K562 (cell line): ENCODE data around the gene MMAB. TPM values are rescaled to one million over a fixed set of nuclear protein-coding genes. Genes with fewer than 3 reads are reported as not detected.

ENCODE experiments used
- ARNT ChIP-seq, 2 experiments: fragments of 450-650 bp; IDR thresholded peaks; 2 replicates each; pipeline ENCODE4 v1.6.1; 2016; ENCODE audit warnings: mild to moderate bottlenecking in 1 of 2
- CBFB ChIP-seq: sonication (generic); formaldehyde crosslinking; IDR thresholded peaks from 2 replicates; pipeline ENCODE4 v1.4.0; 2020; ENCODE audit warnings: mild to moderate bottlenecking, missing genetic modification reagents
- CEBPG ChIP-seq, 3 experiments: fragments of 200-800 bp in 1 of 3; sonication (Bioruptor generic) in 1 of 3; sonication (generic) in 1 of 3; formaldehyde crosslinking in 1 of 3; IDR thresholded peaks in 2 of 3; conservative IDR thresholded peaks in 1 of 3; 2 replicates each; pipeline versions ENCODE4 v1.6.1 to v1.8.0; 2016 to 2022; ENCODE audit warnings: missing compliant biosample characterization in 2 of 3, missing genetic modification characterization in 2 of 3, mild to moderate bottlenecking in 1 of 3, missing genetic modification reagents in 1 of 3
- ELF4 ChIP-seq: fragments of 450-650 bp; formaldehyde crosslinking; IDR thresholded peaks from 2 replicates; pipeline ENCODE4 v1.4.0; 2022; ENCODE audit warnings: missing genetic modification characterization
- ETS2 ChIP-seq: IDR thresholded peaks from 2 replicates; pipeline ENCODE4 v1.6.1; 2016; ENCODE audit warnings: borderline replicate concordance, missing genetic modification characterization, mild to moderate bottlenecking, moderate library complexity, missing compliant biosample characterization; ENCODE audit not compliant: poor library complexity, severe bottlenecking
- FOS ChIP-seq: IDR thresholded peaks from 3 replicates; pipeline ENCODE4 v1.6.1; 2011; ENCODE audit not compliant: insufficient read length; ENCODE audit errors: extremely low read depth
- GTF2B ChIP-seq: IDR thresholded peaks from 2 replicates; pipeline ENCODE4 v1.6.1; 2011; ENCODE audit not compliant: insufficient read length; ENCODE audit errors: extremely low read depth
- IRF2 ChIP-seq: sonication (generic); formaldehyde crosslinking; IDR thresholded peaks from 2 replicates; pipeline ENCODE4 v1.8.1; 2022; ENCODE audit warnings: mild to moderate bottlenecking, missing genetic modification reagents
- KDM1A ChIP-seq, 2 experiments: fragments of 450-650 bp; IDR thresholded peaks; 2 replicates each; pipeline ENCODE4 v1.6.1; 2016; ENCODE audit warnings: mild to moderate bottlenecking in 2 of 2
- MEF2A ChIP-seq: IDR thresholded peaks from 2 replicates; pipeline ENCODE4 v1.6.1; 2011; ENCODE audit warnings: low read depth, mild to moderate bottlenecking, low read length, moderate library complexity; ENCODE audit not compliant: control insufficient read depth
- NEUROD1 ChIP-seq: fragments of 150-350 bp; IDR thresholded peaks from 2 replicates; pipeline ENCODE4 v1.6.1; 2014; ENCODE audit warnings: borderline replicate concordance, low read length, low read depth; ENCODE audit not compliant: partially characterized antibody
- NFE2L1 ChIP-seq: fragments of 450-650 bp; IDR thresholded peaks from 2 replicates; pipeline ENCODE4 v1.6.1; 2016; ENCODE audit warnings: missing genetic modification characterization, low read depth, mild to moderate bottlenecking, missing compliant biosample characterization, moderate library complexity, borderline replicate concordance
- PHB2 ChIP-seq: fragments of 450-650 bp; IDR thresholded peaks from 2 replicates; pipeline ENCODE4 v1.6.1; 2017; ENCODE audit warnings: low read depth
- RAD51 ChIP-seq: fragments of 450-650 bp; IDR thresholded peaks from 2 replicates; pipeline ENCODE4 v1.7.1; 2016; ENCODE audit warnings: low read depth, mild to moderate bottlenecking, borderline replicate concordance
- RFX5 ChIP-seq: IDR thresholded peaks from 2 replicates; pipeline ENCODE4 v1.6.1; 2011; ENCODE audit warnings: low read depth, mild to moderate bottlenecking, improper control_type of control experiment, low read length
- TAF9B ChIP-seq: fragments of 450-650 bp; IDR thresholded peaks from 2 replicates; pipeline ENCODE4 v1.6.1; 2018; ENCODE audit warnings: mild to moderate bottlenecking; ENCODE audit not compliant: partially characterized antibody
- U2AF1 ChIP-seq: fragments of 200-400 bp; formaldehyde crosslinking; optimal IDR thresholded peaks from 2 replicates; pipeline ENCODE3; 2017; ENCODE audit warnings: mild to moderate bottlenecking, low read depth, low read length, moderate library complexity
- ZNF239 ChIP-seq: fragments of 250-450 bp; sonication (Bioruptor Pico); IDR thresholded peaks from 2 replicates; pipeline ENCODE4 v1.4.0; 2020; ENCODE audit warnings: mild to moderate bottlenecking
- polyA plus RNA-seq, 8 experiments: library from polyadenylated mRNA; depleted of rRNA in 4 of 8; stranded (reverse) in 5 of 8; unstranded in 3 of 8; fragments of >200 nt; fragmentation: Nextera tagmentation in 2 of 8; fragmentation: Illumina TruSeq in 1 of 8; extraction: Ambion mirVana in 2 of 8; extraction: Trizol in 1 of 8; gene quantifications; 2 replicates each; pipeline versions ENCODE4 v1.2.1 to v1.2.3, GENCODE V29; 2011 to 2014; ENCODE audit warnings: inconsistent platforms in 1 of 8, missing spikeins in 1 of 8
- total RNA-seq, 7 experiments: library from RNA; depleted of rRNA in 6 of 7; stranded (reverse); fragments of >200 nt in 6 of 7; fragmentation: Illumina TruSeq in 2 of 7; extraction: Trizol in 2 of 7; gene quantifications; 2 replicates each; pipeline versions ENCODE4 v1.2.1 to v1.2.3, GENCODE V29; 2011 to 2021; ENCODE audit warnings: low replicate concordance in 1 of 7
- TF ChIP-seq, protein P1 (sequence below): IDR thresholded peaks from 3 replicates; pipeline ENCODE4 v1.6.1; 2011; ENCODE audit warnings: borderline replicate concordance, mild to moderate bottlenecking, moderate library complexity; ENCODE audit not compliant: insufficient read length; ENCODE audit errors: extremely low read depth

Gene MMAB
- total and polyA plus RNA-seq, 9 of the 15 experiments (the other 6 are each of a cell fraction or from before 2014, with no cell fraction given), result 9.5 to 76.1 (median 46.2) TPM

DNA sequence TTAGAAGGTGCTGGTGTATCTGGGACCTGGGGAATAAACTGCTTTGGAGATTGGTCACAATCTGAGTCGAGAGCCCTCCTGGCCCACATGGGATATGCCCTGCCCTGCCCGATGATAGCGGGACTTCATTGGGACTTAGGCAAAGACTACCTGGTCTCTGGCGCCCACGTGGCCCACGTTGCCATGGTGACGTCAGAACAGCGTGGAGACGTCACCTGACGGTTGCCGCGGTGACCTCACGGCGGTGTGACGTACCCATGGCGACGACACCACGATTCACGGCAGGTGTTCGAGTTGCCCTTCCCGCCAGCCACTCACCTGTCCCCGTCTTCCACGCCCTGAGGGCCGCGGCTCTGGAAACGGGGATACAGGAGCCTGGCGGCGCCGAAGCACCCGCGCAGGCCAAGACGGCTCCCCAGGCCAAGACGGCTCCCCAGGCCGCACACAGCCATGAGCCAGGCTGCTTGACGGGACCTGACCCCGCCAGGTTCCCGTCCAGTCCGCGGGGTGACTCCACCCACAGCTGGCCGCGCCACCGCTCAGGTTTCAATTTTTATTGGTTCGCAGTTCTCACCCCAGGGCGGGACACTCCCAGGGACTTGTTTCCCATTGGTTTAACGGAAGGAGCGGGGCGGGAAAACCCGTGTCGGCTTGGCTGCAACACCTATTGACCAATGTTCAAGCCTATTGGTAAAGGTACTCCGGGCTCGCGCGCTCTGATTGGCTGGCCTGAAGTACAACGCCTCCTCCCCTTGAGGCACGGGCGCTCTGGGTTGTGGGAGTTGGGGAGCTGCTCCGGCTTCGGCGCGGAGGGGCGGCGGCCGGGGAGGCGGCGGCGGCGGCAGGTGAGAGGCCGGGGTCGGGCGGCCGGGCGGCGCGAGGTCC, at the start of gene MMAB, which contains the start of gene MVK (continued):
- TF ChIP-seq, protein P1, sequence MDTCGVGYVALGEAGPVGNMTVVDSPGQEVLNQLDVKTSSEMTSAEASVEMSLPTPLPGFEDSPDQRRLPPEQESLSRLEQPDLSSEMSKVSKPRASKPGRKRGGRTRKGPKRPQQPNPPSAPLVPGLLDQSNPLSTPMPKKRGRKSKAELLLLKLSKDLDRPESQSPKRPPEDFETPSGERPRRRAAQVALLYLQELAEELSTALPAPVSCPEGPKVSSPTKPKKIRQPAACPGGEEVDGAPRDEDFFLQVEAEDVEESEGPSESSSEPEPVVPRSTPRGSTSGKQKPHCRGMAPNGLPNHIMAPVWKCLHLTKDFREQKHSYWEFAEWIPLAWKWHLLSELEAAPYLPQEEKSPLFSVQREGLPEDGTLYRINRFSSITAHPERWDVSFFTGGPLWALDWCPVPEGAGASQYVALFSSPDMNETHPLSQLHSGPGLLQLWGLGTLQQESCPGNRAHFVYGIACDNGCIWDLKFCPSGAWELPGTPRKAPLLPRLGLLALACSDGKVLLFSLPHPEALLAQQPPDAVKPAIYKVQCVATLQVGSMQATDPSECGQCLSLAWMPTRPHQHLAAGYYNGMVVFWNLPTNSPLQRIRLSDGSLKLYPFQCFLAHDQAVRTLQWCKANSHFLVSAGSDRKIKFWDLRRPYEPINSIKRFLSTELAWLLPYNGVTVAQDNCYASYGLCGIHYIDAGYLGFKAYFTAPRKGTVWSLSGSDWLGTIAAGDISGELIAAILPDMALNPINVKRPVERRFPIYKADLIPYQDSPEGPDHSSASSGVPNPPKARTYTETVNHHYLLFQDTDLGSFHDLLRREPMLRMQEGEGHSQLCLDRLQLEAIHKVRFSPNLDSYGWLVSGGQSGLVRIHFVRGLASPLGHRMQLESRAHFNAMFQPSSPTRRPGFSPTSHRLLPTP, result no peak
- TF ChIP-seq MEF2A (no peak), ZNF239 (CRISPR knock-in tag) (no peak), U2AF1 (no peak), ARNT (IDR thresholded peaks at IDR 0.05) (peak in 1 of 2 experiments; percentile 53; a peak in 1 of 4 replicates), TAF9B (peak; percentile 80), RAD51 (peak; percentile 89), NEUROD1 (peak; percentile 87), FOS (peak; percentile 90), NFE2L1 (tag) (no peak), ELF4 (CRISPR knock-in tag) (0 out of 2 replicates have a peak, but pooled peaks have one; percentile 16), PHB2 (no peak), ETS2 (tag) (no peak), CEBPG (CRISPR knock-in tag; IDR thresholded peaks at IDR 0.05) (peak; percentile 37; the same call in 1 of the 2 replicates), CEBPG (tag; conservative IDR thresholded peaks at IDR 0.05 in 1 of 2, IDR thresholded peaks at IDR 0.05 in 1 of 2) (peak; percentile 51 to 58; a peak in 3 of 4 replicates), KDM1A (IDR thresholded peaks at IDR 0.05) (peak in 1 of 2 experiments; percentile 85; a peak in 2 of 4 replicates), GTF2B (no peak), RFX5 (peak; percentile 53; the same call in 1 of the 2 replicates), IRF2 (CRISPR knock-in tag) (no peak), CBFB (peak; percentile 93)
